H1 (cell line): ENCODE results near the gene CHCHD6. TPM values are rescaled to one million over a fixed set of nuclear protein-coding genes. Genes with fewer than 3 reads are reported as not detected.

Experiments
- EZH2 ChIP-seq: fragments of 200-600 bp; sonication (generic); IDR thresholded peaks from 2 replicates; pipeline ENCODE4 v1.7.1; 2012; ENCODE audit warnings: low read depth, mild to moderate bottlenecking, moderate library complexity, low read length, inconsistent platforms; ENCODE audit not compliant: severe bottlenecking
- polyA plus RNA-seq, 7 experiments: library from polyadenylated mRNA; depleted of rRNA in 3 of 7; stranded (reverse) in 5 of 7; unstranded in 2 of 7; fragments of >200 nt in 5 of 7; fragments of 200-250 nt in 2 of 7; gene quantifications; 1 replicate in 5 of 7; 2 replicates in 1 of 7; 4 replicates in 1 of 7; pipeline versions ENCODE4 v1.2.1 to v1.2.3, GENCODE V29; 2011 to 2013; ENCODE audit warnings: missing spikeins in 2 of 7, mixed read lengths in 2 of 7
- total RNA-seq: library from RNA; stranded (reverse); fragmentation: NEBNext Ultra II Directional; extraction: Animal tissue kit (Norgen Biotek cat#: 25700); gene quantifications from 2 replicates; pipeline ENCODE4 v1.2.1, GENCODE V29; 2021
- TF ChIP-seq, protein P1 (sequence below): IDR thresholded peaks from 2 replicates; pipeline ENCODE4 v1.6.1; 2012; ENCODE audit warnings: inconsistent platforms

Gene CHCHD6
- total and polyA plus RNA-seq, 2 of the 8 experiments (the other 6 are each of a cell fraction or from before 2014, with no cell fraction given): 32.4 to 37.6 TPM

DNA sequence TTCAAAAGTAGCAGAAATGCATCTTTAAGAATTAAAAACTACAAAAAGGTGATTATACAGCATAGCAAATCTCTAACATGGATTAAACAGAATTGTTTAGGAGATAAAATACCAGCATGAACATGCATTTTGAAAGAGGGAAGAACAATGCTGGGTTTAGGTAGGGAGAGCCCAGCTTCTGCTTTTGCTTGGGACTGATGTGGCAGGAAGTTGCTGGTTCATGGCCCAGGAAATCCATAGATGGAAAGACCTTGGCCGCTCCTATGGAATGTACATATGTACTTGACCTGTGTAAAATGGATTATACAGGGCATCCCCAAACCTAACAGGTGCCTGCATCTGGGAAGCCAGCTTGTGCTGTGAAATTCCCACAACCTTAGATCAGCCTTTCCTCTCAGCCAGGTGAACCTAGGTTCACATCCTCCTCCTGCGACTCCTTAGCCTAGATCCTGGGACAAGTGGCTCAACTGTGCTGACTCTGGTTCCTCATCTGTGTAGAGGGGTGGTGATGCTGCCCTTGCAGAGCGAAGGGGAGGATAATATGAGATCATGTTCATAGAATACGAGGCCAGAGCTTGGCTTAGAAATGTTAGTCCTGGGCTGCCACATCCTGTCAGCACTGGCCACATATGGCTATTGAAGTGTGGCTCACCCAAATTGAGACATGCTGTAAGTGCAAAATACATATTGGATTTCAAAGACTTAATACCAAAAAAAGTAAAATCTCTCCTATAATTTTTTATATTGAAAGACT is 231.9 kb downstream of the CHCHD6 start (continued):
- no peak for TF ChIP-seq EZH2
- TF ChIP-seq, protein P1, sequence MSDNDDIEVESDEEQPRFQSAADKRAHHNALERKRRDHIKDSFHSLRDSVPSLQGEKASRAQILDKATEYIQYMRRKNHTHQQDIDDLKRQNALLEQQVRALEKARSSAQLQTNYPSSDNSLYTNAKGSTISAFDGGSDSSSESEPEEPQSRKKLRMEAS: no peak
